GM12872 (cell line): ENCODE data around the gene SDCCAG8.

Experiments used
- TF ChIP-seq, protein P1 (sequence below): IDR thresholded peaks from 3 replicates; pipeline ENCODE4 v1.5.1; 2011; ENCODE audit warnings: low read depth, mild to moderate bottlenecking, low read length, moderate library complexity; ENCODE audit not compliant: insufficient read depth

Gene SDCCAG8

DNA sequence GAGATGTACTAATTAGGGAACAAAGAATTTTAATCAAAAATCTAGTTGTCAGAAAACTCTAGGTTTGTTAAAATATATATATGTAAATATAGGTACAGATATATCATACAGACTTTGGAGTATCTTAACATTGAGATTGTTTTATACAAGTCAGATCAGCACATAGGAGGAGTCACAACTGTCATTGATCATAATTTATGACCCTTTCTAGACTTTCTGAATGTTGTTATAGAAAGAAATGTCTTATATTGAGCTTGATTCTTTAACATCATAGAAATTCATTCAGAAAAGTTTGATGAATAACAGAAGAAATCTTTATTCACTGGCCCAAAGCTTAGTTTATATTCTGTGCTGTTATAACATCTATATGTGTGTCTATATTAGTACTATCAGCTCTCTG lies 185.8 kb downstream of the SDCCAG8 start:
- TF ChIP-seq, protein P1, sequence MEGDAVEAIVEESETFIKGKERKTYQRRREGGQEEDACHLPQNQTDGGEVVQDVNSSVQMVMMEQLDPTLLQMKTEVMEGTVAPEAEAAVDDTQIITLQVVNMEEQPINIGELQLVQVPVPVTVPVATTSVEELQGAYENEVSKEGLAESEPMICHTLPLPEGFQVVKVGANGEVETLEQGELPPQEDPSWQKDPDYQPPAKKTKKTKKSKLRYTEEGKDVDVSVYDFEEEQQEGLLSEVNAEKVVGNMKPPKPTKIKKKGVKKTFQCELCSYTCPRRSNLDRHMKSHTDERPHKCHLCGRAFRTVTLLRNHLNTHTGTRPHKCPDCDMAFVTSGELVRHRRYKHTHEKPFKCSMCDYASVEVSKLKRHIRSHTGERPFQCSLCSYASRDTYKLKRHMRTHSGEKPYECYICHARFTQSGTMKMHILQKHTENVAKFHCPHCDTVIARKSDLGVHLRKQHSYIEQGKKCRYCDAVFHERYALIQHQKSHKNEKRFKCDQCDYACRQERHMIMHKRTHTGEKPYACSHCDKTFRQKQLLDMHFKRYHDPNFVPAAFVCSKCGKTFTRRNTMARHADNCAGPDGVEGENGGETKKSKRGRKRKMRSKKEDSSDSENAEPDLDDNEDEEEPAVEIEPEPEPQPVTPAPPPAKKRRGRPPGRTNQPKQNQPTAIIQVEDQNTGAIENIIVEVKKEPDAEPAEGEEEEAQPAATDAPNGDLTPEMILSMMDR: no peak

DNA sequence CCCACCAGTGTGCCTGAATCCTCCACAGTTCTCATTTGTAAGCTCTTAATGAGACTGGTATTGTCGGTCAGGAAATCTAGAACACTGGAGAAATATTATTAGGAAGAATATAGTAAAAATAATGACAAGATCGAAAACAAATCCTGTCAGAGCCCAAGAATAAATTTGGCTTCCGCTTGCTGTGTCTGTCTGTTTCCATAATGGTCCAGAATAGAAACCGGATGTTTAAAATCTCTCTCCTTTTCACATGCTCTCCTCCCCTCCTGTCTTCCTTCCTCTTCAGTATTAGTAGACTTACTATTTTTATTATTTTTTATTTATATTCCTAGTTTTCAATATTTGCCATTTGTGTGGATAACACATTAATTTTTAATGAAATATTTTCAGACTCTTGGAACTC lies 187.7 kb downstream of the SDCCAG8 start:
- TF ChIP-seq, protein P1: no peak

DNA sequence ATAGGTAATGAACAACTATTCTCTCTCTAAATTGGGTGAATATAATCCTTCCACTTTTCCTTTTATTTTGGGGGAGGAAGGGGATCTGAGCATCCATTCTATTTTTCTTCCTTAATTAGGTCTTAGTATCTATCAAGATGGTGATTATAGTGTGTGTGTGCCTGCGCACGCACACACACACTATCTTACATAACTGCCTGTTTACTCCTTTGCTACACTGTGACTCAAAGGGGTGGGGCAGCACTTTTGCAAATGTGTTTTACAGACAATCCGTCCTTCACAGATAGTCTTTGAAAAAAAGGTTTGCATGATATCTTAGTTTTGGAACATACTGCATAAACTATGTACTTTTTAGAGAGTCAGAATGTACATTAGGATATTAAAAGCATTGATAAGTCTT lies 191.5 kb downstream of the SDCCAG8 start:
- TF ChIP-seq, protein P1: no peak

- TF ChIP-seq, protein P1: no peak
Observed at GRCh38 chr1:243447844-243448243, 192.0 kb downstream of the SDCCAG8 start.

- TF ChIP-seq, protein P1: no peak
Observed at GRCh38 chr1:243449373-243449772, 193.5 kb downstream of the SDCCAG8 start.

DNA sequence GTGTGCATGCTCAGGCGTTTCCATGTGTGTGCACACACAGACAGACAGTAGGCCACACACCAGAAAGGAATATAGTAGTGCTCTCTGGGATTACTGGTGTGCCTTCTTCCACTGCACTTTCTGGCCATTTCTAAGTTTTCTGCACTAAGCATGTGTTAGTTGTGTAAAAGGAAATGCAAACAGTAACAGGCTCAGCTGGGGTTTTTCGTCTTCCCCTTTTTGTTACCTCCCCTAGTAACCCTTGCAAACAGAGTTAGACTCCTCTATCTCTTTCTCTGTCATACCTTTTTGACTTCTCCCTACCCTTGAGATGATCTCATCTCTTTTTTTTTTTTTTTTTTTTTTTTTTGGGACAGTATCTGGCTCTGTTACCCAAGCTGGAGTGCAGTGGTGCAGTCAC lies 196.3 kb downstream of the SDCCAG8 start:
- TF ChIP-seq, protein P1: no peak

GRCh38 chr1:243454328-243454997 lies 198.6 kb downstream of the SDCCAG8 start:
- TF ChIP-seq, protein P1: no peak
